Lower leg skin (tissue), 3 donors: ENCODE results near the gene RNF213.

ENCODE experiments used
- CTCF ChIP-seq, 3 donors: fragments of 450-650 bp; IDR thresholded peaks; one replicate each; pipeline ENCODE4 v1.5.1; 2016; ENCODE audit warnings: antibody characterized with exemption in 3 of 3, mild to moderate bottlenecking in 3 of 3, moderate library complexity in 2 of 3
- POLR2A ChIP-seq, 2 donors: fragments of 450-650 bp; IDR thresholded peaks; one replicate each; pipeline ENCODE4 v1.6.1; 2016 to 2017; ENCODE audit warnings: antibody characterized with exemption in 2 of 2, mild to moderate bottlenecking in 1 of 2, moderate library complexity in 1 of 2

DNA sequence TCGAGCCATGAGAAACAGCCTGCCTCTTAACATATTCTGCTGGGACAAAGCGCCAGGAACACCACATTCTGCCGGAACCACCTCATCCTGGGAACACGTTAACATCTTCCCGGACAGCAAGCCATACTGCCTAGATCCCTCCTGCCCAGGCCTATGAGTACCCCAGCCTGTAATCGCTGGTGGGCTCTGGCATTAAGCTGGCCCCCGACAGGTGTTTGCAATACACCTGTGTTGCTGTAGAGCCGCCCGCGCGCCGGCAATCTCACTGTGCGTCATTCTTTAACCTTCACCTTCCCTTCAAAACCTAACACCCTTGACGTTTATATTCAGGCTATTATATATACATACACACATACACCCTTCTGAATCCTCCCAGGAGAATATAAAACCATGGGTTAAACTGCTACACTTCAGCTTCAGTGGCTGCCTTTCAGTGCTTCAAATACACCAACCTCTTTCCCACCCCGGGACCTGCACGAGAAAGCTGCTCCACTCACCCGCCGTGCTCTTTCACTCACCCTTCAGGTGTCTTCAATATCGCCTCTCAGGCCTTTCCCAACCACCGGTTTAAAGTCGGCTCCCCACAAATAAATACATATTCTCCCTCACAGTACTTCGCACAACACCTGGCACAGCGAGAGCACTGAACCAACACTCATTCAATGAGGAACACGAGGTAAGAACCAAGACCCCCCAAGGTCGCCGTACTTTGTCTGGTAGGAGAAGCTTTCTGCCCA, 153.3 kb downstream of the RNF213 start:
- no peak for TF ChIP-seq CTCF (IDR thresholded peaks at IDR 0.05)
- no peak for TF ChIP-seq POLR2A (IDR thresholded peaks at IDR 0.05)
